DMS53 treated with DMSO at 0.1 percent for 48 hours (cell line): Measurements from ENCODE around the gene FAM221B.
A peak's percentile ranks its signal among the peaks of the same experiment; 100 is the strongest.

Experiments
- DNase-seq: peaks from one replicate; lab custom pipeline; 2025; ENCODE audit not compliant: unreplicated experiment; lab: John Stamatoyannopoulos, UW

FAM221B gene, protein sequence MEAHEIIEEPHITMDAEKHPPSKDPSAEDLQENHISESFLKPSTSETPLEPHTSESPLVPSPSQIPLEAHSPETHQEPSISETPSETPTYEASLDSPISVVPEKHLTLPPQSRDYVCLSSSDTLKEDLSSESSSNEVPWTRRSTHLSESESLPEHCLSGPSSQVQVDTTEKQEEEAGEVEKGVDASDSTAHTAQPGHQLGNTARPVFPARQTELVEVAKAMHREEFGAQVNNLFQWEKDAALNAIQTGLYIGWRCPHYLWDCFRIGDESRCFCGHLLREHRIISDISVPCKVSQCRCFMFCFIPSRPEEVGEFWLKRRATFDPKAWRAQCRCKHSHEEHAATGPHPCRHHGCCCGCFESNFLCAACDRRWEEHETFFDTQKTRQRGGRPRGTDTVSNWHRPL

DNA sequence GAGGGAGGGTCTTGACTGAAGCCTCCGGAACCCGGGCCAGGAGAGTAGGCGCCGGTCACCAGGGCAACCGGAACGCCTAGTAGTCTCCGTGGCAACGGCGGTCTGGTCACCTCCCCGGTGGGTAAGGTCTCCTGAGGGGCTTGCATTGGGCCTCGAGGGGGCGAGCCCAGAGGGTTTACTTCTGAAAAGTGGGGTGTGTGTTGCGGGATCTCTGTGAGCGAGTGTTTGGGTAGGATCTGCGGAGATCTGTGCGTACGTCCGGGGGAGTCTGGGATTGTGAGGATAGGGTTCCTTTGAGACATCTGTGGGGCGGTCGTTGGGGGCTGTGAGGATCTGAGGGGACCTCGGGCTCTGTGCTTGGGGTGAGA is at the start of gene FAM221B:
TSS of gene FAM221B (minus strand) at position 17 of the 368 bp plus-strand sequence. CDS start 2,571 bp downstream, outside the sequence.
- no peak for DNase-seq

- DNase-seq, result no peak
Measured at GRCh38 chr9:35872505-35872904, 44.0 kb upstream of the FAM221B start.

GRCh38 chr9:35871545-35871944 is 43.0 kb upstream of the FAM221B start:
- DNase-seq, result peak; percentile 33

DNA sequence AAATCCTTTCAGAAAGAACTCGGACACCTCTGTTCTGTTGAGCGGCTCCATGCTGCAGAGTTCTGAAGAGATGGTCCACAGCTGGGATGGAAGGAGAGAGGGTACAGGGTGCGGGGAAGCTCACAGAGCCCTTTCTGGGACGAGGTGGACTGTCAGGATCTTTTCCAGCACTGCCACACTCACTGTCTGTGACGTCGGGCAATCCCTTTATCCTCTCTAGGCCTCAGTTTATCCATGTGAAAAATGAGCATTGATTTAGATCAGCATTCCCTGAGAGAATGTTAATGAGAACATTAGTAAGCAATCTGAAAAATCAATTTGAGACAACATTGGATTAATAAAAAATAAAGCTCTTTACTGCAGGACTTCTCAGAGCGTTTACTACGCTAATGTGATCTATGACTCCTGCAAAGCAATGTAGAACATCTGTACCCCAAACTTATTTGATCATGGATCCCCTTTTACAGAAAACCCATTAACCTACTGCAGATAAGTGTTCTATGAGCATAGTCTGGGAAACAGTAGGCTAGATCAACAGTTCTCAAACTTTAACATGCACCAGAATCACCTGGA is 41.9 kb upstream of the FAM221B start, which contains the start of gene OR13J1:
TSS of gene OR13J1 (minus strand) at position 51 of the 573 bp plus-strand sequence. CDS start at position 51, 0 bp downstream.
- no peak for DNase-seq

DNA sequence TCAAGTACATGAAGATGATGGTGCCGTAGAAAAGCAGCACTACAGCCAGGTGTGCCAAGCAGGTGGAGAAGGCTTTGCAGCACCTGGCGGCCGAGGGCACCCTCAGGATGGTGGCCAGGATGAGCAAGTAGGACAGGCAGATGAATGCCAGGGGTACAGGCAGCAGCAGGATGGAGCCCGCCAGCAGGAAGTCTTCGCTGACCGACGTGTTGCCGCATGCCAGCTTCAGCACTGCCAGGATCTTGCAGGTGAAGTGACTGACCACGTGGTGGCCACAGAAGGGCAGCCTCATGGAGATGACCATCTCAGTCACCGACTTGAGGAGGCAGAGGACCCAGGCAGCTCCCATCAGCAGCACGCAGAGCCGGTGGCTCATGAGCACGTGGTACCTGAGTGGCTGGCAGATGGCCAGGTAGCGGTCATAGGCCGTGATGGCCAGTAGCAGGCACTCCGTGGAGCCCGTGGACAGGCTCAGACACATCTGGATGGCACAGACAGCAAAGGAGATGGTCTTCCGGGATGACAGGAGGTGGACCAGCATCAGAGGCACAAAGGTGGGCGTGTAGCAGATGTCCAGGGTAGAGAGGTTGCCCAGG is 41.2 kb upstream of the FAM221B start:
- DNase-seq, result no peak

DNA sequence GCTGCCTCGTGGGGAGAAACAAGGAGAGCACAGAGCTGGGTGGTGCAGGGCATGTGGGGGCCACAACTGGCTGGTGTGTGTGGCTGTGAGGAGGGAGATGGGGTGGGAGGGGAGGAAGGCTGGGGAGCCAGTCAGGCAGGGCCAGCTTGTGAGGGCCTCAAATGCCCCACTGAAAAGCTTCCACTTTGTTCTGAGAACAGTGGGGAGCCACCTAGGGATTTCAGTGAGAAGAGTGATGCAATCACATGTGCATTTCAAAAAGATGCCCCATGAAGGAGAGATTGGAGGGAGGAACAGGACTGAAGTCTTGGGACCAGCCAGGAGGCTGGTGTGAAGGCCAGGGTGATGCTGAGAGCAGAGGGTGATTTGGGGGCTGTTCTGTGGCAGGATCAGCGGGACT is 40.4 kb upstream of the FAM221B start:
- DNase-seq, result no peak

DNA sequence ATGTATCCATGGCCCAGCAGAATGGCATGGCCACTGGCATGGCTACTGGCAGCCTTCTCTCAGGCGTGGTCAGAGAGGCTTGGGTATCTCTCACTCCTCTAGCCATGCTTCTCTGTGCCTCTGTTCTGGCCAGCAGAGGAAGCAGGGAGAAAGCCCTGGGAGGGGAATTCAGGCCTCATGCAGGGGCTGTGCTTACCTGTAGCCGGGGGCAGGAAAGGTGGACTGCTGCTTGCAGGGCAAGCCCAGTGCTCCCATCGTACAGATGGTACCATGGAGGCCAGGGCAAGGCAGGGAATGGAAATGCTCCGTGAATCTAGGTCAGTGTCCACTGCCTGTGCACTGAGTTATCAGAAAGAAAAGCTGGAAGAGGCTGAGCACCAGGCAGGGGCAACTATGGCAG is 39.0 kb upstream of the FAM221B start:
- no peak for DNase-seq

GRCh38 chr9:35864695-35865255 is 36.2 kb upstream of the FAM221B start:
- DNase-seq, result no peak

DNA sequence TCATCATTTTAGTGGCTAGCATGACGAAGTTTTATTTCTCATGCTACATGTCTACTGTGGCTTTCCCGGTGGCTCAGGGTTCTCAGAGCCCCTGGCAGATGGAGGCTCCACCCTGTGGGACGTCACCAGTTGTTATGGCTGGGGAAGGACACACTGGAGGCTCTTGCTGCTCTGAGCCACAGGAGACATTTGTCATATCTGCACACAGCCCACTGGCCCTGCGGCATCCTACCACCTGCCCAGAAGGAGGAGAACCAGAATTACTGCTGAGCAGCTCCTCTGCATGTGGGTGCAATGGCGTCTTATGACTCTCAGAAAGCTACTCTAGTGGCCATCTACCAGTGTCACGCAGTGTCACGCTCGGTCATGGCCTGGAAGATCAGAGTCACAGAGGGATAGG is 35.1 kb upstream of the FAM221B start:
- no peak for DNase-seq

- DNase-seq, result no peak
Measured at GRCh38 chr9:35862328-35862727, 33.8 kb upstream of the FAM221B start.

- DNase-seq, result no peak
Measured at GRCh38 chr9:35861161-35861897, 32.8 kb upstream of the FAM221B start.

- no peak for DNase-seq
Measured at GRCh38 chr9:35859990-35860339, 31.4 kb upstream of the FAM221B start.

- no peak for DNase-seq
Measured at GRCh38 chr9:35859310-35859989, 30.9 kb upstream of the FAM221B start.

DNA sequence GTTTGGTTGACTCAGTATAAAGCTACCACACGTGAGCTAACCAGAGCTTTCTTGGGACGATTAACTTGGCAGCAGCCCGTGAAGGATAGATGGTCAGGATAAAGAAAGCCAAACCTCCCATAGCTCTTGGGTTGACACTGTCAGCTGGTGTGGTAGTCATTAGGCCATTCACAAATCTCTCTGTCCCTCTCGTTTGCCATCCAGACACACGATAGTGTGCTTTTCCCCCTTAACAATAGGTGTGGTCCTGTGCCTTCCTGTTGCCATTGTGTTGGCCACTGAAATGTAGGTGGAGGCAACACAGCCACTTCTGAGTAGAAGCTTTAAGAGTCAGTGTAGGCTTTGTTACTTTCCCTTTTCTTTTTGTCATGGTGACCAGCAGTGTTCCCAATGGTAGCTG is 29.9 kb upstream of the FAM221B start:
- no peak for DNase-seq

- DNase-seq, result no peak
Measured at GRCh38 chr9:35856882-35857281, 28.4 kb upstream of the FAM221B start.

DNA sequence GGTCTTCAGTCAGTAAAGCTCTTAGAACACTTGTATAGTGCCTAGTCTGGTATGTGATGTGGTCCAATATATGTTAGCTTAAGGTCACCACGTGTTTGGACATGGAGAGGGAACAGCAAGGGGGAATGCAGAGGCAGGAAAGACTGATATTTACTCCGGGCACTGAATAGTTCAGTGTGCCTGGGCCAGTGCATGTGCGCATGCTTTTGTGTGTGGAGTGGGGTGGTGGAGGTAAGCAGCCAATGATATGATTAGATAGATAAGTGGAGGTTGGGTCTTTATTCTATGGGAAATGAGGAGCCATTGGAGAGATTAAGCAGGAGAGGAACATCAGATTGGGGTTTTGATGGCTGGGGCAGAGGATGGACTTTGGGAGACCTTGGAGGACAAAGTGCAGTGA is 27.7 kb upstream of the FAM221B start:
- DNase-seq, result no peak

GRCh38 chr9:35854091-35854762 is 25.7 kb upstream of the FAM221B start:
- no peak for DNase-seq

DNA sequence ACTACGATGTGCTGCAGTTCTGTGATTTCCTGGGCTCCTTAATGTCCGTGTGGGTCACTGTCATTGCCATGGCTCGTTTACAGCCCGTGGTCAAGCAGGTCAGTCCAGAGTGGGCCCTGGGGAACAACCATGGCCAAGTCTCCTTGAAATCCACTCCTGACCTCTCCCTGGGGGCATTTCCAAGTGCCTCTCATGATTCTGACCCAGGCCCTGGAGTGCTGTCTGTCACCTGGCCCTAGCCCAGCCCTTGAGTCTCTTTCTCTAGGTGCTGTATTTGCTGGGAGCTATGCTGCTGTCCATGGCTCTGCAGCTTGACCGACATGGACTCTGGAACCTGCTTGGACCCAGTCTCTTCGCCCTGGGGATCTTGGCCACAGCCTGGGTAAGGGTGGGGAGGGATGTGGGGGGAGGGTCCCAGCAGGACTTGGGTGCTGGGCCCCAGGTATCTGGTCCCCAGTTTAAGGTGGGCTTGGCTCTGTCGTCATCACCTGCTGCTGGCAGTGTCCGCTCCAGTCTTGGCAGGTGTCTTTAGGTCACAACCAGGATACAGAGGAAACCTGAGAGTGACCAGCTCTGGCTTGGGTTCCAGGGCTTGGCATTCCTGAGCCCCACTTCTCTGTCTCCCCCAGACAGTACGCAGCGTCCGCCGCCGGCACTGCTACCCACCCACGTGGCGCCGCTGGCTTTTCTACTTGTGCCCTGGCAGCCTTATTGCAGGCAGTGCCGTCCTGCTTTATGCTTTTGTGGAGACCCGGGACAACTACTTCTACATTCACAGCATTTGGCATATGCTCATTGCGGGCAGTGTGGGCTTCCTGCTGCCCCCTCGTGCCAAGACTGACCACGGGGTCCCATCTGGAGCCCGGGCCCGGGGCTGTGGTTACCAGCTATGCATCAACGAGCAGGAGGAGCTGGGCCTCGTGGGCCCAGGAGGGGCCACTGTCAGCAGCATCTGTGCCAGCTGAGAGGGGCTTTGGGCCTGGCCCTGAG is 24.6 kb upstream of the FAM221B start:
- no peak for DNase-seq

- no peak for DNase-seq
Measured at GRCh38 chr9:35852267-35852815, 23.8 kb upstream of the FAM221B start.
